Measurements from ENCODE around the gene CUL2. TPM values are rescaled to one million over a fixed set of nuclear protein-coding genes. Genes with fewer than 3 reads are reported as not detected.

The CUL2 gene
- total and polyA plus RNA-seq, 8 donors, result 3.6 to 20.0 (median 12.8) TPM

DNA sequence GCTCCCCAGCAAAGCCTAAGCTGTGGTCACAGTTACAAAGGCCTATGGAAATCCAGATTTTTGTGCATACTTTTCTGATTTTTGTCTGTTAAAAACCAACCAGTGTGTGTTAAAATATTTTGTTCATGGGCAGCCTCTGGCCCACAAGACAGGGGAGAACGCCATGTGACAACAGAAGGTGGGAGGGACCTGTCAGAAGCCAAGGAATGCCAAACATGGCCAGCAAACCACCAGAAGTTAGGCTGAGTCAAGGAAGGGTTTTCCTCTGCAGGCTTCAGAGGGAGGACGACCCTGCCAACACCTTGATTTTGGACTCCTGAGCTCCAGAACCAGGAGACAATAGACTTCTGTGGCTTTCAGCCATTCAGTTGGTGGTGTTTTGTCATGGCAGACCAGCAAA is 127.3 kb downstream of the CUL2 start:
- TF ChIP-seq, protein P1, sequence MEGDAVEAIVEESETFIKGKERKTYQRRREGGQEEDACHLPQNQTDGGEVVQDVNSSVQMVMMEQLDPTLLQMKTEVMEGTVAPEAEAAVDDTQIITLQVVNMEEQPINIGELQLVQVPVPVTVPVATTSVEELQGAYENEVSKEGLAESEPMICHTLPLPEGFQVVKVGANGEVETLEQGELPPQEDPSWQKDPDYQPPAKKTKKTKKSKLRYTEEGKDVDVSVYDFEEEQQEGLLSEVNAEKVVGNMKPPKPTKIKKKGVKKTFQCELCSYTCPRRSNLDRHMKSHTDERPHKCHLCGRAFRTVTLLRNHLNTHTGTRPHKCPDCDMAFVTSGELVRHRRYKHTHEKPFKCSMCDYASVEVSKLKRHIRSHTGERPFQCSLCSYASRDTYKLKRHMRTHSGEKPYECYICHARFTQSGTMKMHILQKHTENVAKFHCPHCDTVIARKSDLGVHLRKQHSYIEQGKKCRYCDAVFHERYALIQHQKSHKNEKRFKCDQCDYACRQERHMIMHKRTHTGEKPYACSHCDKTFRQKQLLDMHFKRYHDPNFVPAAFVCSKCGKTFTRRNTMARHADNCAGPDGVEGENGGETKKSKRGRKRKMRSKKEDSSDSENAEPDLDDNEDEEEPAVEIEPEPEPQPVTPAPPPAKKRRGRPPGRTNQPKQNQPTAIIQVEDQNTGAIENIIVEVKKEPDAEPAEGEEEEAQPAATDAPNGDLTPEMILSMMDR (IDR thresholded peaks at IDR 0.05), result no peak
- H3K9me3 ChIP-seq, result no peaks in the 10 kb centered on the region
- no peak for FAIRE-seq
- H3K36me3 ChIP-seq, result no peaks in the 10 kb centered on the region
- peaks cover 0 to 5% (median 0%) of the 10 kb centered on the region in 3 donors for H3K4me1 ChIP-seq
- intact Hi-C loops (cut with DNase I), result no loop called here
- no peak overlapping the region for H3K4me3 ChIP-seq
- ATAC-seq, result no peak
- no peak for DNase-seq
- 79 to 85% methylated on average over 2 of the region's 2 CpGs for WGBS, 2 donors
- no peaks in the 10 kb centered on the region for H3K27me3 ChIP-seq
- no peak overlapping the region for H3K27ac ChIP-seq

GRCh38 chr10:34960983-34961382 is 129.2 kb downstream of the CUL2 start:
- DNase-seq, result no peak
- H3K27ac ChIP-seq, result no peak overlapping the region
- no peaks in the 10 kb centered on the region for H3K4me1 ChIP-seq
- intact Hi-C loops (cut with DNase I), result no loop called here
- H3K36me3 ChIP-seq, result no peaks in the 10 kb centered on the region
- H3K4me3 ChIP-seq, result no peak overlapping the region
- H3K9me3 ChIP-seq, result no peaks in the 10 kb centered on the region
- no peaks in the 10 kb centered on the region for H3K27me3 ChIP-seq
- peak in 2 of 4 donors; percentile 46 to 67 for ATAC-seq
- WGBS, 2 donors, result 60 to 67% methylated on average over 8 of the region's 8 CpGs
- TF ChIP-seq, protein P1 (IDR thresholded peaks at IDR 0.05), result no peak
- FAIRE-seq, result no peak

DNA sequence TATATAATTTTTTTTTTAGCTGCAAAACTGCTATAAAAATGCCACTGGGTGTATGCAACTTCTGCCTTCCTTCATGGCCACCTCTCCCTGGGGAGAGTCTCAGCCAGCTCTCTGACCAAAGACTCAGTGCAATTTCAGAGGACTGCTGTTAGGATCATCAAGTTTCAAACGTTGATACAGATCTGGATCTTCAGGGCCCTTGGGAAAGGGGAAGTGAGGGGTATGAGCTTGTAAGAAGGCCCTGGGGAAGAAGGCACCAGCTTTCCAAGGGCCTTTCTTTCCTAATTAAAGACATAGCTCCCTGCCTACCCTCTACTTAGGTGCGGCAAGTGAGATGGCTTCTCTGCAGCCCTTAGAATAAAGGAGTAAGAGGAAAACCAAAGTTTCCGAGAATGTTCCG is 130.4 kb downstream of the CUL2 start:
- Histone ChIP-seq H3K9me3 (no peaks in the 10 kb centered on the region), H3K27me3 (no peaks in the 10 kb centered on the region), H3K4me3 (no peak overlapping the region), H3K27ac (no peak overlapping the region), H3K4me1 (no peaks in the 10 kb centered on the region), H3K36me3 (no peaks in the 10 kb centered on the region)
- WGBS, 2 donors, result 76 to 81% methylated on average over 4 of the region's 4 CpGs
- ATAC-seq (no peak), FAIRE-seq (no peak), DNase-seq (no peak)
- TF ChIP-seq, protein P1 (IDR thresholded peaks at IDR 0.05), result no peak
- intact Hi-C loops (cut with DNase I), result no loop called here

GRCh38 chr10:34959321-34959720 is 130.8 kb downstream of the CUL2 start:
- ATAC-seq, result no peak
- TF ChIP-seq, protein P1 (IDR thresholded peaks at IDR 0.05), result no peak
- no peak for FAIRE-seq
- Histone ChIP-seq H3K9me3 (no peaks in the 10 kb centered on the region), H3K27me3 (no peaks in the 10 kb centered on the region), H3K4me1 (no peaks in the 10 kb centered on the region), H3K36me3 (no peaks in the 10 kb centered on the region), H3K4me3 (no peak overlapping the region), H3K27ac (no peak overlapping the region)
- DNase-seq, result no peak
- intact Hi-C loops (cut with DNase I), result no loop called here
- 74 to 77% methylated on average over 9 of the region's 9 CpGs for WGBS, 2 donors

Small RNA genes within 50 kb of the gene (microRNA-seq; reads per million reads assigned to microRNA genes)
- 2.4 to 11.6 reads per million in 2 donors for gene MIR3611

Other genes with a start within 250 kb of the CUL2 start
- gene CREM, start 36.5 kb upstream of the CUL2 start, total RNA-seq, result 10 to 100 TPM in 4 of 6 donors, 1 to 10 TPM in 2; 8.5 to 15.0 (median 11.3) TPM
- gene CREM, start 36.5 kb upstream of the CUL2 start, polyA plus RNA-seq, result 10 to 100 TPM; 14.9 to 21.9 TPM
- 10 to 100 TPM; 24.7 to 41.7 (median 29.9) TPM for gene CCNY, start 246.2 kb upstream of the CUL2 start, total RNA-seq
- gene CCNY, start 246.2 kb upstream of the CUL2 start, polyA plus RNA-seq, result 10 to 100 TPM; 10.6 to 14.9 TPM